Spleen (tissue), 7 donors: ENCODE measurements around the gene ADAMTS1.

Source experiments
- CTCF ChIP-seq, 11 experiments: fragments of 200-600 bp in 7 of 11; fragments of 450-650 bp in 4 of 11; sonication (generic) in 4 of 11; IDR thresholded peaks in 8 of 11; conservative IDR thresholded peaks in 3 of 11; 1 replicate in 7 of 11; 2 replicates in 4 of 11; pipeline versions ENCODE4 v1.4.0 to v1.8.0; 2016 to 2021; ENCODE audit warnings: antibody characterized with exemption in 11 of 11, inconsistent platforms in 4 of 11, mild to moderate bottlenecking in 1 of 11
- POLR2A ChIP-seq, 3 donors: fragments of 450-650 bp; IDR thresholded peaks; one replicate each; pipeline ENCODE4 v1.5.1; 2017; ENCODE audit warnings: antibody characterized with exemption in 3 of 3, mild to moderate bottlenecking in 1 of 3
- POLR2AphosphoS5 ChIP-seq, 3 donors: sonication (generic); formaldehyde crosslinking; IDR thresholded peaks; one replicate each; pipeline ENCODE4 v1.5.1; 2017; ENCODE audit warnings: antibody characterized with exemption in 3 of 3
- donor health status: DM: no; HTN: no; CAD: no; lungs with moderate emphysema.
- donor health status: DM: no; HTN: no; CAD: no.
- donor health status: DM: no; HTN: no; CAD: no.

- TF ChIP-seq CTCF (IDR thresholded peaks at IDR 0.05 in 8 of 11, conservative IDR thresholded peaks at IDR 0.05 in 3 of 11) (no peak), POLR2AphosphoS5 (IDR thresholded peaks at IDR 0.05) (no peak), POLR2A (IDR thresholded peaks at IDR 0.05) (no peak)
These were observed 45.2 kb downstream of the ADAMTS1 start for GRCh38 chr21:26800001-26800400.
